ENCODE results near the gene CSK.

The CSK gene

DNA sequence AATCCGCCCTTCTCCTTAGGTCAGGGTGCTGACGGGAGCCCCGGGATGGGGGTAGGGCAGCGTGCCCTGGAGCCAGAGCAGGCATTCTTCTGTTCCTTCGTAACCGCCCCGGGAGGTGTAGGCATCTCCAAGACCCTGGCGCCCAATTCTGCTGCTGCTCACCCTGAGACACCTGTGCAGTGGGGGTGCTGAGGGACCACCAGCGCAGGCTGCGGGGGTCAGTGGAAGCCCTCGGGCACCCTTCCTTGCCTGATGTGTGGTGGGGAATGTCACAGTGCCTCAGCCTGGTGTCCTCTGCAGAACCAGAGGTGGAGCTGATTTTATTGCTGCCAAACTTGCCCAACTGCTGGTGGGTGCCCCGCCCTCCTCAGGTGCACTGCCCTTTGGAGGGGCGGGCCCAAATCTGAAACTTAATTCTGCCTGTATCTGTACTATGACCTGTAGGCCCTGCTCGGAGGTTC, 7.3 kb downstream of the CSK start:
- TF ChIP-seq, protein P1, sequence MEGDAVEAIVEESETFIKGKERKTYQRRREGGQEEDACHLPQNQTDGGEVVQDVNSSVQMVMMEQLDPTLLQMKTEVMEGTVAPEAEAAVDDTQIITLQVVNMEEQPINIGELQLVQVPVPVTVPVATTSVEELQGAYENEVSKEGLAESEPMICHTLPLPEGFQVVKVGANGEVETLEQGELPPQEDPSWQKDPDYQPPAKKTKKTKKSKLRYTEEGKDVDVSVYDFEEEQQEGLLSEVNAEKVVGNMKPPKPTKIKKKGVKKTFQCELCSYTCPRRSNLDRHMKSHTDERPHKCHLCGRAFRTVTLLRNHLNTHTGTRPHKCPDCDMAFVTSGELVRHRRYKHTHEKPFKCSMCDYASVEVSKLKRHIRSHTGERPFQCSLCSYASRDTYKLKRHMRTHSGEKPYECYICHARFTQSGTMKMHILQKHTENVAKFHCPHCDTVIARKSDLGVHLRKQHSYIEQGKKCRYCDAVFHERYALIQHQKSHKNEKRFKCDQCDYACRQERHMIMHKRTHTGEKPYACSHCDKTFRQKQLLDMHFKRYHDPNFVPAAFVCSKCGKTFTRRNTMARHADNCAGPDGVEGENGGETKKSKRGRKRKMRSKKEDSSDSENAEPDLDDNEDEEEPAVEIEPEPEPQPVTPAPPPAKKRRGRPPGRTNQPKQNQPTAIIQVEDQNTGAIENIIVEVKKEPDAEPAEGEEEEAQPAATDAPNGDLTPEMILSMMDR (conservative IDR thresholded peaks at IDR 0.05): no peak
- no peak for TF ChIP-seq ZFX (IDR thresholded peaks at IDR 0.05)
- peak overlapping the region; percentile 4; the same call in 1 of the 2 replicates for H3K27ac ChIP-seq

DNA sequence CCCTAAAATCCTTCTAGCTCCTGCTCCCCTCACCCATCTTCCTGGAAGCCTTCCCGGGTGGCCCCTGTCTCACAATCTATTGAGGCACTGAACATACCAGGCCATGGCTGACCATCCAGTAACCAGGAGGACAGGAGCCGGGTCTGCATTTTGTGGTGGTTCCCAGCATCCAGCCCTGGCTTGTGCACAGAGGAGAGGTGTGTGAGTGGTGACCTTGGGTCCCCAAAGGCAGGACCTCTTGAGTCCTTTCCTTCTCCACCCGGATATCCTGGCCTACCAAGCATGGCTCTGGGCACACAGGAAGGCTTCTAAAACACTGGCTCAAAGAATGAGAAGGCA, 7.8 kb downstream of the CSK start:
- TF ChIP-seq, protein P1 (conservative IDR thresholded peaks at IDR 0.05): no peak
- TF ChIP-seq ZFX (IDR thresholded peaks at IDR 0.05): no peak
- H3K27ac ChIP-seq: peak overlapping the region; percentile 4; the same call in 1 of the 2 replicates

- TF ChIP-seq ZFX (IDR thresholded peaks at IDR 0.05): no peak
- TF ChIP-seq, protein P1 (conservative IDR thresholded peaks at IDR 0.05): no peak
- H3K27ac ChIP-seq: peak overlapping the region; percentile 4; the same call in 1 of the 2 replicates
Observed at GRCh38 chr15:74790080-74790916, 8.4 kb downstream of the CSK start.

GRCh38 chr15:74791007-74791406, 9.1 kb downstream of the CSK start:
- TF ChIP-seq, protein P1 (conservative IDR thresholded peaks at IDR 0.05): no peak
- no peak for TF ChIP-seq ZFX (IDR thresholded peaks at IDR 0.05)
- no peak overlapping the region for H3K27ac ChIP-seq

DNA sequence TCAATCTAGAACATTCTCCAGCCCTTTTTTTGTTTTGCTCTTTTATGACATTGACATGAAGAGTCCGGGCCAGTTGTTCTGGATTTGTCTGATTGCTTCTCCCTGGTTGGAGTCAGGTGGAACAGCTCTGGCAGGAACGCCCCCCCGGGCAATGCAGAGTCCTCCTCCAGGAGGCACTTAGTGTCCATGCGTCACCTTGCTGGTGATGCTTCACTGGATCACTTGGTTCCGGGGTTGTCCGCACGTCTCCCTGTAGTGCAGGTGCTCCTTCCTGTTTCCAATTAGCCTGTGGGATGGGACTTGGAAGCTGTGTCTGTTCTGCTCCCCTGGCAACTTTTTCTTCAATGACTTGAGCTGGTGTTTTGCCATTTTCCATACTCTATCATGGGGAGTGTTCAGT, 9.8 kb downstream of the CSK start:
- no peak overlapping the region for H3K27ac ChIP-seq
- TF ChIP-seq ZFX (IDR thresholded peaks at IDR 0.05): no peak
- TF ChIP-seq, protein P1 (conservative IDR thresholded peaks at IDR 0.05): no peak

GRCh38 chr15:74792227-74793016, 10.5 kb downstream of the CSK start:
- TF ChIP-seq, protein P1 (conservative IDR thresholded peaks at IDR 0.05): no peak
- TF ChIP-seq ZFX (IDR thresholded peaks at IDR 0.05): no peak
- no peak overlapping the region for H3K27ac ChIP-seq
